ENCODE measurements around the gene ZNF33B.

GRCh38 chr10:42551582-42552187, 86.7 kb downstream of the ZNF33B start:
- TF ChIP-seq CTCF (IDR thresholded peaks at IDR 0.05) (no peak), POLR2A (IDR thresholded peaks at IDR 0.05) (no peak)

All from lower leg skin (tissue), 3 donors.